ENCODE results near the gene MAN2A1. TPM values are rescaled to one million over a fixed set of nuclear protein-coding genes. Genes with fewer than 3 reads are reported as not detected.

Gene MAN2A1
- total RNA-seq, 2 donors from 2014 or later = 81.2 to 104 TPM

GRCh38 chr5:109767997-109768396, 78.3 kb downstream of the MAN2A1 start:
- H3K9me3 ChIP-seq = no peaks in the 10 kb centered on the region
- no peaks in the 10 kb centered on the region for H3K4me1 ChIP-seq
- H3K27ac ChIP-seq = no peak overlapping the region
- H3K4me3 ChIP-seq = no peak overlapping the region
- H3K27me3 ChIP-seq = no peaks in the 10 kb centered on the region
- TF ChIP-seq CTCF (IDR thresholded peaks at IDR 0.05) = no peak
- no peak for DNase-seq
- H3K36me3 ChIP-seq = no peaks in the 10 kb centered on the region
- no peak overlapping the region for H3K9ac ChIP-seq (ENCODE audit: low read depth in 2 of 2, low read length in 2 of 2)
- intact Hi-C loops (cut with DNase I) = no loop called here

DNA sequence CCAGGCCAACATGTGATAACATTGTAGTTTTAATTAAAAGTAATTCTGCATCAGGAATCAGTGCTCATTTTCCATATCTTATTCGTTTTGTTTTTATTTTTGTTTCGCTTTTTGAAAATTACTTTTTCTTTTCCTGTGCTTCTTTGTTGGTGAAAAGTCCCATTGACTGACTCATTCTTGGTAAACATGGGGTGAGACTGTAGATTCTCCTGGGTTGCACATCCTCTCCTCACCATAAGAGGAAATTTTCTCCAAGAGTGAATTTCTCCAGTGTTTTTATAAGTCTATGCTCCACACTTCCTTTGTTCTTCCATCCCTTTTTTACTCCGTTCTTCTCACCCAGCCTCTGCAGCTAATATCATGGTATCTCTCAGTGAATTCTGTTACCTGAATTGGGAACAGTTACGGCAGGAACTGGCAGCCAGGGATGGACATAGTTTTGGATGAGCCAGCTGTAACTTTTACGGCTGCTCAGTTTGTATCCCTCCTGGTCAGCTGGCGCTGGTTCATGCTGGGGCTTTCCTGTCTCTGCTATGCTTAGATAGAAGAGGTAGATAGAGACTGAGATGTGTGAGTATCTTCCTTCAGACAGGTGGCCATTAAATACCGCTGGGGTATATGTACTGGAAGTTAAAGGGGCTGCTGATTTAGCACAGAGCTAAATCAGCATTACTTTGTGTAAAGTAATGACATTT, 80.0 kb downstream of the MAN2A1 start:
- no peaks in the 10 kb centered on the region for H3K36me3 ChIP-seq
- DNase-seq = no peak
- no peak overlapping the region for H3K27ac ChIP-seq
- no peak for TF ChIP-seq CTCF (IDR thresholded peaks at IDR 0.05)
- H3K4me1 ChIP-seq = no peaks in the 10 kb centered on the region
- H3K4me3 ChIP-seq = no peak overlapping the region
- H3K9ac ChIP-seq (ENCODE audit: low read depth in 2 of 2, low read length in 2 of 2) = no peak overlapping the region
- no peaks in the 10 kb centered on the region for H3K9me3 ChIP-seq
- intact Hi-C loops (cut with DNase I) = no loop called here
- no peaks in the 10 kb centered on the region for H3K27me3 ChIP-seq

DNA sequence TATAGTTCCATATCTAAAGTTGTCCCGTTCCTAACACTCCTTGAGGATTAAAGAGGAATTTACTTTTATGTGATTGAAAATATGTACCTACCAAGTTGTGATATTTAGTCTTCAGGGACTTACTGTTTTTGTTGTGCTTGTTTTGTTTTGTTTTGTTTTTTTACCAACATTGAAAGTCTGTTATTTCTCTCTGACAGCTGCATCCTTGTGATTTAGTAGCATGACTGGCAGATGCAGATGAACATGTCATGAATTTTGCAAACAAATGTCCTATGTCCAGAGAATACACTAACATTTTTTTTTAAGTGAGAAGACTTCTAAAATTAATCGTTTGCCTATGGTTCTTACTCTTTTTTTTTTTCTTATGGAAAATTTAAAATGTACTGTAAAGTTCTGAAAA, 85.4 kb downstream of the MAN2A1 start:
- no peaks in the 10 kb centered on the region for H3K36me3 ChIP-seq
- no peak overlapping the region for H3K9ac ChIP-seq (ENCODE audit: low read depth in 2 of 2, low read length in 2 of 2)
- DNase-seq = no peak
- H3K4me1 ChIP-seq = no peaks in the 10 kb centered on the region
- H3K4me3 ChIP-seq = no peak overlapping the region
- H3K27me3 ChIP-seq = no peaks in the 10 kb centered on the region
- H3K9me3 ChIP-seq = no peaks in the 10 kb centered on the region
- no peak for TF ChIP-seq CTCF (IDR thresholded peaks at IDR 0.05)
- H3K27ac ChIP-seq = no peak overlapping the region
- intact Hi-C loops (cut with DNase I) = no loop called here

GRCh38 chr5:109779036-109779735, 89.5 kb downstream of the MAN2A1 start:
- Histone ChIP-seq H3K9me3 (no peaks in the 10 kb centered on the region), H3K4me3 (no peak overlapping the region), H3K27me3 (no peaks in the 10 kb centered on the region), H3K9ac (ENCODE audit: low read depth in 2 of 2, low read length in 2 of 2) (no peak overlapping the region), H3K27ac (no peak overlapping the region), H3K4me1 (no peaks in the 10 kb centered on the region), H3K36me3 (no peaks in the 10 kb centered on the region)
- intact Hi-C loops (cut with DNase I) = no loop called here
- TF ChIP-seq CTCF (IDR thresholded peaks at IDR 0.05) = no peak
- no peak for DNase-seq

GRCh38 chr5:109784687-109785086, 95.0 kb downstream of the MAN2A1 start:
- no peak for TF ChIP-seq CTCF (IDR thresholded peaks at IDR 0.05)
- intact Hi-C loops (cut with DNase I) = no loop called here
- Histone ChIP-seq H3K9ac (ENCODE audit: low read depth in 2 of 2, low read length in 2 of 2) (no peak overlapping the region), H3K4me1 (no peaks in the 10 kb centered on the region), H3K4me3 (no peak overlapping the region), H3K36me3 (peaks cover 3% of the 10 kb centered on the region), H3K27ac (no peak overlapping the region), H3K9me3 (no peaks in the 10 kb centered on the region), H3K27me3 (no peaks in the 10 kb centered on the region)
- no peak for DNase-seq

Measured in colonic mucosa (tissue), 4 donors.